GM19043 (cell line): ENCODE results near the gene RRP15.
A peak's percentile ranks its signal among the peaks of the same experiment; 100 is the strongest.

ENCODE experiments used
- ATAC-seq: cut with Tn5 transposase; IDR thresholded peaks from one replicate; pipeline ENCODE4 v1.9.1; 2021; ENCODE audit warnings: low read depth; ENCODE audit not compliant: unreplicated experiment

Gene RRP15

DNA sequence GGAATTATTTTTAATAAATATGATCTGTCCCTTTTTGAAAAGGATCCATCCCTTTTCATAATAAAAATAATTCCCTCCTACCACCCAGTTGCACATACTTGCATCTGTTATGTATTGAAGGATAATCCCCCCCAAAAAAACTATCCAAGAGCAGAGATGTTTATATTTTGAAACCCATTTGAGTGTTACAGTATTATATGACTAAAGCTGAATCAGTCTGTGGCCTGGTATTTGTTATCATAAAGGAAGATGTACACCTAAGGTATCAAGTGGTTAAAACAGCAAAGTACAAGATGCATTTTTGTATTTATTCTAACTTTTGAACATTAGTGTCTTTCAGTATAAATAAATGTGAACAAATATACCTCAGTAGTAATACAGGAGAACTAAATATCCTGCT lies 47.3 kb downstream of the RRP15 start:
- ATAC-seq: no peak

DNA sequence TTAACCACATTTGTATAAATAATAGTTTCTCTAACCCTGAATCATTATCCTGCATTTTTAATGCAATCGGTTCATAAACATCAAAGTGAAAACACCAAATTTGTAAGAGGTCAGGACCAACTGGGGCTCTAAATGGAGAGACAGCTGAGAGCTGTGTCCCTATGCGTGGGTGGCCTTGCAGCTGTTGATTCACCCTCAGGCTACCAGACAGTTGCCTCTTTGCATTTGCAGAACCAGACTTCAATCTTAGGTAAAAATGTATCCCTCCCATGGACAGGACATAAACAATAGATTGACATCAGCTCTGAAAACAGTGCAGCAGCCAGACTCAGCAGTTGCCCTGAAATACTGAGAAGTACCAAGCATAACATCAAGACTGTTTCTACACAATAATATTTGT lies 51.2 kb downstream of the RRP15 start:
- no peak for ATAC-seq

DNA sequence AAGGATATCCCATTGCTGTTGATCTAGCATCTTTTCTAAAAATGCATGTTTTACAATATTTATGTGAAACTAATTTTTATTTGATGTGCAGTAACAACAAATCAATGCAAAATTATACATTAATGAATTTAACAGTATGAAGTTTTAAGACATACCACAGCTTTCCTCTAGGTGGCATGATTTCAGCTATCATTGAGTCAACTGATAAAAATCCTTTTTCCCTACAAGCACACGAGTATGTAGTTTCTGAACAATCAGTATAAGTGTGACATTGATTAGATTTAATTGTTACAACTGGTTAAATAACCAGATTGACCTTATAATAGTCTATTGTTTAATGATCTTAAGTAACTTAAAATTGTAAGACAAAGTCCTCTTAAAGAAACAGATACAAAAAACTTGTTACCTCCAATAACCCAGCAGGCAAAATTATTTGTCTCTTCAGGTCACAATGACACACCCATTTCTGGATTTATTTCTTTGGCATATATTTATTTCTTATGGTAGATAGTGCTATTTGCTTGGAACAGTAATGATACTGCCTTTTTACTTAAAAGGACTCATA lies 54.3 kb downstream of the RRP15 start:
- ATAC-seq: peak; percentile 60

- no peak for ATAC-seq
Measured at GRCh38 chr1:218341325-218341724, 56.2 kb downstream of the RRP15 start.

DNA sequence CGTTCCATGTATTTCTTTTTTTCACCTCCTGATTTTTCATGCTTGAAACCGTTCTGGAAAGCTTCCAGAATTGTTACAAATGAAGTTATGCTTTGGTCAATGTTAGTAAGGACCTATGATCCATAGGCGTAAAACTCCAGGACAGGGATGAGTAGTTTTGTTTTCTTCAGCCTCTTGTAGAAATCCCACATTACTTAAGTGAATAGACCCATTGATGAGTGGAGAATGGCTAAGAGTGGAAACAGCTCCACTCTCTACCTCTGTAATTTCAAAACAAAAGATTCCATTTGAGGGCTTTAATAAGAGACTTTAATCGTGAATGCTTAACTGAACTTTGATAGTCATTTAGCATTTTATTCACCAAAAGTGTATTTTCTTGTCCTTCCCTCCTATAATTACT lies 57.0 kb downstream of the RRP15 start:
- no peak for ATAC-seq

DNA sequence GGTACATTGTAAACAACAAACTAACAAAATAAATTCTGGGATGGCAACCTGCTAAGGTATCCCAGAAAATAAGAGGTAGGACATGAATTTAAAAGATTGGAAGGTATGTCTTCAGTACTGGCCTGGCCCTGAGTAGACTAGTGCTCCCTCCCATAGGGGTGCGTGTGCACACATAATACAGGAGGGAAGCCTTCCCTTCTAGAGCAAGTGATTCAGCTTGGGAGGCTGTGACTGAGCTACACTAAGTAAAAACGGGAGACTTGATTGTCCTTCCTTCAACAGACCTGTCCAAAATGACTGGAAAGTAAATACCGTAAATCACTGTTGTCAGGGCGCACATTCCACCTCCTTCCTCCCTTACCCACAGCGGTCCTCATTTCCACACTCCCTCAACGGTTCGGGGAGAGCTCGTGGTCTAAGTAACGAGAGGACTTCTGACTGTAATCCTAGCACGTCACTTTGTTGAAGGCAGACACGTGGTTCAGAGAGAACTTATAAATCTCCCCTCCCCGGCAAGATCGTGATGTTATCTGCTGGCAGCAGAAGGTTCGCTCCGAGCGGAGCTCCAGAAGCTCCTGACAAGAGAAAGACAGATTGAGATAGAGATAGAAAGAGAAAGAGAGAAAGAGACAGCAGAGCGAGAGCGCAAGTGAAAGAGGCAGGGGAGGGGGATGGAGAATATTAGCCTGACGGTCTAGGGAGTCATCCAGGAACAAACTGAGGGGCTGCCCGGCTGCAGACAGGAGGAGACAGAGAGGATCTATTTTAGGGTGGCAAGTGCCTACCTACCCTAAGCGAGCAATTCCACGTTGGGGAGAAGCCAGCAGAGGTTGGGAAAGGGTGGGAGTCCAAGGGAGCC lies 60.0 kb downstream of the RRP15 start, which contains the start of gene TGFB2:
Gene TGFB2 (plus strand): TSS at position 523 of the 859 bp plus-strand sequence. CDS start 1,366 bp downstream, outside the sequence.
- peak; percentile 30 for ATAC-seq

DNA sequence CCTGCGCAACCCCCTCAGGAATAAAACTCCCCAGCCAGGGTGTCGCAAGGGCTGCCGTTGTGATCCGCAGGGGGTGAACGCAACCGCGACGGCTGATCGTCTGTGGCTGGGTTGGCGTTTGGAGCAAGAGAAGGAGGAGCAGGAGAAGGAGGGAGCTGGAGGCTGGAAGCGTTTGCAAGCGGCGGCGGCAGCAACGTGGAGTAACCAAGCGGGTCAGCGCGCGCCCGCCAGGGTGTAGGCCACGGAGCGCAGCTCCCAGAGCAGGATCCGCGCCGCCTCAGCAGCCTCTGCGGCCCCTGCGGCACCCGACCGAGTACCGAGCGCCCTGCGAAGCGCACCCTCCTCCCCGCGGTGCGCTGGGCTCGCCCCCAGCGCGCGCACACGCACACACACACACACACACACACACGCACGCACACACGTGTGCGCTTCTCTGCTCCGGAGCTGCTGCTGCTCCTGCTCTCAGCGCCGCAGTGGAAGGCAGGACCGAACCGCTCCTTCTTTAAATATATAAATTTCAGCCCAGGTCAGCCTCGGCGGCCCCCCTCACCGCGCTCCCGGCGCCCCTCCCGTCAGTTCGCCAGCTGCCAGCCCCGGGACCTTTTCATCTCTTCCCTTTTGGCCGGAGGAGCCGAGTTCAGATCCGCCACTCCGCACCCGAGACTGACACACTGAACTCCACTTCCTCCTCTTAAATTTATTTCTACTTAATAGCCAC lies 60.7 kb downstream of the RRP15 start:
- peak; percentile 57 for ATAC-seq

DNA sequence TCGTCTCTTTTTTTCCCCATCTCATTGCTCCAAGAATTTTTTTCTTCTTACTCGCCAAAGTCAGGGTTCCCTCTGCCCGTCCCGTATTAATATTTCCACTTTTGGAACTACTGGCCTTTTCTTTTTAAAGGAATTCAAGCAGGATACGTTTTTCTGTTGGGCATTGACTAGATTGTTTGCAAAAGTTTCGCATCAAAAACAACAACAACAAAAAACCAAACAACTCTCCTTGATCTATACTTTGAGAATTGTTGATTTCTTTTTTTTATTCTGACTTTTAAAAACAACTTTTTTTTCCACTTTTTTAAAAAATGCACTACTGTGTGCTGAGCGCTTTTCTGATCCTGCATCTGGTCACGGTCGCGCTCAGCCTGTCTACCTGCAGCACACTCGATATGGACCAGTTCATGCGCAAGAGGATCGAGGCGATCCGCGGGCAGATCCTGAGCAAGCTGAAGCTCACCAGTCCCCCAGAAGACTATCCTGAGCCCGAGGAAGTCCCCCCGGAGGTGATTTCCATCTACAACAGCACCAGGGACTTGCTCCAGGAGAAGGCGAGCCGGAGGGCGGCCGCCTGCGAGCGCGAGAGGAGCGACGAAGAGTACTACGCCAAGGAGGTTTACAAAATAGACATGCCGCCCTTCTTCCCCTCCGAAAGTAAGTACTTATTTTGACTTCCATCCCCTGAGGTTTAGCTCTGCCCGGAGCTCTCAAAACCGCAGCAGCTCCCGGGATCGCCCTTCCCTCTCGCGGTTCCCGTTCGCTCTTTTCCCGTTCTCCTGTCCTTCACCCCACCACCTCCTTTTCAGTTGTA lies 61.5 kb downstream of the RRP15 start:
- no peak for ATAC-seq

DNA sequence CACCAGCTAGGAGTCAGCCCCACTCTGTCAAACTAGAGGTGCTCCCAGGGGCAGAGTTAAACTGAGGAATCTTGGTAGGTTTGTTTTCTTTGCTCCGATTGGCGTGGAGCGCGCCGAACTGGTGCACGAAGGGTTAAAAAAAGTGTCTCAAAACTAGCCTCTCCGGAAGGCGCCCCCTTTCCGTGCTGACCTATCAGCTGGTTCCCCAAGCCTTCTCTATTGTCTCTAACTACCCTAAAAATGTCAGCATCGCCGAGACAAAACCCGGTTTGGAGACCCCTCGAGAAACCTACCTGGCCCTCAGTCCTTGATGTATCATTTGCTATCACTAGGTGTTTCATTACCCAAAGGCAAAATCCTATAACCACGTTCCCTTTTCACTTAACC lies 62.2 kb downstream of the RRP15 start:
- ATAC-seq: no peak

DNA sequence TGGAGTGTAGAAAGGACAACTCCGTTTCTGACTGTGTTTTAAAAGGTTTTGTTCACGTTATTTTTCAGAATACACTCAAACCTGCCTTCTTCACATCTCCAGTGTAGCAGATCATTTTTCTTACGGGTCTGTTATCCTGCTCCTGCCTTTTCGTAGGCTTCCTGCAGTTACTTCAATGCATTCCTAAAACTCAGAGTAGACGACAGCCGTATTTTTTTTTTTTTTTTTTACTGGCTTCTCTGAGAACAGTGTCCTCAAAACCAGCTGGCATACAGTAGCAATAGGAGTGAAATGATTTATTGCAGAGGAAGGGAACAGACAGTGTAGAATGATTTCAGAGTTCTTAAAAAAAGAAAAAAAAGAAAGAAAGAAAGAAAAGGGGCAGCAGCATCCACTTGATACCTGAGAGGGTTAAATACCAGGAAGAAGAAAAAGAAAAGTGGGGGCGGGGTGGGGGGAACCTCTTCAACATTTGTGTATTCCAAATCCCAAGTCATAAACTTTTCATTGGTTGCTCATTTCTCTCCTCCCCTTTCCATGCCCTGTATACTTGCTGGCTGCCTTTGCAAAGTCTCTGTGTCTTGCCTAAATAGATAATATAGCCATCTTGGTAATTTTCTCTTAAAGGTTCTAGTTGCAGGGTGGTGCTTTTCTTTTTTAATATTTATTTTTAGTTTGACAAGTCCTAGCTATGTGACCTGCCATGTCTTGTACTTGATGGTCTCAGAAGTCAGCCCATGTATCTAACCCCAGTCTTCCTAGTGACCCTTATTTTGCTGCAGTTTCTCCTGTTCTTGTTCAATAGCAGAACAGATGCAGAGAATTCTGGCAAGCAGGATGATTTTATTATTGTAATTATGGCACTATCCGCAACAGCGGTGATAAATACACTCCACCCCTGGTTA lies 62.9 kb downstream of the RRP15 start:
- no peak for ATAC-seq

GRCh38 chr1:218348628-218349071 lies 63.6 kb downstream of the RRP15 start:
- ATAC-seq: no peak

GRCh38 chr1:218349348-218350034 lies 64.4 kb downstream of the RRP15 start:
- ATAC-seq: no peak

GRCh38 chr1:218350035-218350525 lies 65.0 kb downstream of the RRP15 start:
- no peak for ATAC-seq

- ATAC-seq: no peak
Measured at GRCh38 chr1:218350801-218351266, 65.7 kb downstream of the RRP15 start.

DNA sequence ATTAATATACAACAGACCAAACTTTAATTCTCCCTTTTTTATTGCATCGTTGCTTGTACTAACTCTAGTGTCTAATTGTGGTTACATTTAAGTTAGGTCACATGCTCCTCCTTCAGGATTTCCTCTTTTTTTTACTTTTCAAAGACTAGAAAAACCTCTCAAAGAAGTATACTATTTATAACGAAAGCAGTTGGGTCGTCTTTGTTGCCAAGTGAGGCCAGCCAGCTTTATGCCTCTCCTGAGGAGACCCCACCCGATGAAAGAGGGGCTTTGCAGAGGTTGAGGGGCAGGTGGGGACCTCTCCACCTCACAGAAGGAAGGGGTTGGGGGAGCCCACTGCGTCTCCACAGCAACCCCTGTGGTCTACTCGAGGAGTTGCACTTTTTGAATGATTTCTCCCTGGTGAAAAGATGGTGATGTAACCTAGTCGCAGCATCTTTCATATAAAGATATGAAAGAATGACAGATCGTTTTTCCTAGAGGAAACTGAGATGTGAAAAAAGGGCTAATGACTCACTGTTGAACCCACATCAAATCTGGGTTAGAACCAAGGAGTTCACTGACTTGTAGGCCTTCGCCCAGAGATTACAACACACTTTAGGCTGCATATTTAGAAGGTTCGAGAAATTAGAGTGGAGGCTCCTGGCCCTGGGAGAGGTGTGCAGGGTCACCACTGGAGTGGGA lies 66.4 kb downstream of the RRP15 start:
- ATAC-seq: peak; percentile 68

GRCh38 chr1:218352075-218352438 lies 67.0 kb downstream of the RRP15 start:
- no peak for ATAC-seq

- ATAC-seq: no peak
Measured at GRCh38 chr1:218353656-218354055, 68.6 kb downstream of the RRP15 start.

- no peak for ATAC-seq
Measured at GRCh38 chr1:218355278-218355677, 70.2 kb downstream of the RRP15 start.
